HepG2 (cell line): ENCODE results near the gene CARHSP1. TPM values are rescaled to one million over a fixed set of nuclear protein-coding genes. Genes with fewer than 3 reads are reported as not detected.

Experiments
- ATF7 ChIP-seq, 2 experiments: fragments of 450-650 bp in 1 of 2; sonication (generic) in 1 of 2; formaldehyde crosslinking in 1 of 2; IDR thresholded peaks; 2 replicates each; pipeline versions ENCODE4 v1.4.0 to v1.6.1; 2016 to 2020; ENCODE audit warnings: antibody characterized with exemption in 1 of 2, mild to moderate bottlenecking in 1 of 2, missing genetic modification reagents in 1 of 2
- CEBPB ChIP-seq: IDR thresholded peaks from 2 replicates; pipeline ENCODE4 v1.6.1; 2011; ENCODE audit warnings: low read depth, low read length, improper control_type of control experiment, borderline replicate concordance
- CENPT ChIP-seq: sonication (generic); formaldehyde crosslinking; IDR thresholded peaks from 2 replicates; pipeline ENCODE4 v1.8.0; 2022; ENCODE audit warnings: low read depth, mild to moderate bottlenecking, moderate library complexity, missing genetic modification reagents
- E2F5 ChIP-seq: sonication (generic); formaldehyde crosslinking; conservative IDR thresholded peaks from 2 replicates; pipeline ENCODE4 v1.4.0; 2020; ENCODE audit warnings: missing genetic modification reagents
- FOSL1 ChIP-seq: sonication (generic); formaldehyde crosslinking; IDR thresholded peaks from 2 replicates; pipeline ENCODE4 v1.9.0; 2021; ENCODE audit warnings: missing genetic modification reagents, borderline replicate concordance
- FOXO4 ChIP-seq: sonication (generic); formaldehyde crosslinking; conservative IDR thresholded peaks from 2 replicates; pipeline ENCODE4 v1.8.1; 2023; ENCODE audit warnings: missing genetic modification reagents
- HNF4A ChIP-seq: sonication (generic); formaldehyde crosslinking; IDR thresholded peaks from 2 replicates; pipeline ENCODE4 v1.4.0; 2020; ENCODE audit warnings: missing genetic modification reagents
- MEF2D ChIP-seq: sonication (generic); formaldehyde crosslinking; IDR thresholded peaks from 2 replicates; pipeline ENCODE4 v1.5.1; 2020; ENCODE audit warnings: mild to moderate bottlenecking, missing genetic modification reagents
- NKX3-1 ChIP-seq: sonication (generic); formaldehyde crosslinking; IDR thresholded peaks from 2 replicates; pipeline ENCODE4 v1.5.0; 2020; ENCODE audit warnings: missing genetic modification reagents
- NONO ChIP-seq, 2 experiments: fragments of 450-650 bp in 1 of 2; sonication (generic) in 1 of 2; formaldehyde crosslinking in 1 of 2; IDR thresholded peaks in 1 of 2; conservative IDR thresholded peaks in 1 of 2; 2 replicates each; pipeline versions ENCODE4 v1.6.1 to v1.8.0; 2017 to 2022; ENCODE audit warnings: mild to moderate bottlenecking in 1 of 2, missing genetic modification reagents in 1 of 2, moderate library complexity in 1 of 2
- NR0B2 ChIP-seq: sonication (generic); formaldehyde crosslinking; IDR thresholded peaks from 2 replicates; pipeline ENCODE4 v1.4.0; 2020; ENCODE audit warnings: mild to moderate bottlenecking, missing genetic modification reagents
- NR3C1 ChIP-seq: sonication (generic); formaldehyde crosslinking; IDR thresholded peaks from 2 replicates; pipeline ENCODE4 v1.4.0; 2020; ENCODE audit warnings: missing genetic modification reagents
- RARG ChIP-seq: sonication (generic); formaldehyde crosslinking; IDR thresholded peaks from 2 replicates; pipeline ENCODE4 v1.4.0; 2020; ENCODE audit warnings: low read depth, mild to moderate bottlenecking, missing genetic modification reagents
- RERE ChIP-seq: IDR thresholded peaks from 2 replicates; pipeline ENCODE4 v1.6.1; 2016; ENCODE audit warnings: low read depth, missing genetic modification reagents, missing compliant biosample characterization
- THAP11 ChIP-seq: IDR thresholded peaks from 2 replicates; pipeline ENCODE4 v1.6.1; 2016; ENCODE audit warnings: missing biosample characterization, missing genetic modification reagents
- TSC22D2 ChIP-seq: sonication (generic); formaldehyde crosslinking; IDR thresholded peaks from 2 replicates; pipeline ENCODE4 v1.5.1; 2020; ENCODE audit warnings: missing genetic modification reagents, mild to moderate bottlenecking, borderline replicate concordance
- XBP1 ChIP-seq: sonication (generic); formaldehyde crosslinking; IDR thresholded peaks from 2 replicates; pipeline ENCODE4 v1.5.0; 2020; ENCODE audit warnings: missing genetic modification reagents
- ZNF121 ChIP-seq: sonication (generic); formaldehyde crosslinking; IDR thresholded peaks from 2 replicates; pipeline ENCODE4 v1.5.0; 2020; ENCODE audit warnings: mild to moderate bottlenecking, missing genetic modification reagents
- ZNF296 ChIP-seq: sonication (generic); formaldehyde crosslinking; conservative IDR thresholded peaks from 2 replicates; pipeline ENCODE4 v1.5.0; 2020; ENCODE audit warnings: mild to moderate bottlenecking, missing genetic modification reagents
- ZNF484 ChIP-seq: sonication (generic); formaldehyde crosslinking; IDR thresholded peaks from 2 replicates; pipeline ENCODE4 v1.5.1; 2020; ENCODE audit warnings: mild to moderate bottlenecking, low read depth, missing genetic modification reagents, borderline replicate concordance
- ZNF605 ChIP-seq: sonication (generic); formaldehyde crosslinking; IDR thresholded peaks from 2 replicates; pipeline ENCODE4 v1.8.0; 2022; ENCODE audit warnings: mild to moderate bottlenecking, missing genetic modification reagents
- polyA plus RNA-seq, 8 experiments: library from polyadenylated mRNA; depleted of rRNA in 3 of 8; stranded (reverse) in 7 of 8; unstranded in 1 of 8; fragments of >200 nt; fragmentation: Illumina TruSeq in 4 of 8; extraction: Trizol in 4 of 8; gene quantifications; 2 replicates each; pipeline versions ENCODE4 v1.2.1 to v1.2.3, GENCODE V29; 2011 to 2016; ENCODE audit warnings: low read depth in 4 of 8, missing spikeins in 1 of 8, mixed read lengths in 1 of 8; ENCODE audit not compliant: insufficient read depth in 1 of 8
- total RNA-seq, 5 experiments: library from RNA; depleted of rRNA; stranded (reverse); fragments of >200 nt; fragmentation: Illumina TruSeq; extraction: Trizol; gene quantifications; 2 replicates each; pipeline ENCODE4 v1.2.3, GENCODE V29; 2016; ENCODE audit warnings: low read depth in 1 of 5

Gene CARHSP1
- total and polyA plus RNA-seq, 2 of the 13 experiments (the other 11 are each of a cell fraction or from before 2014, with no cell fraction given) = 173 to 345 TPM

GRCh38 chr16:8885674-8886592, 17.1 kb upstream of the CARHSP1 start (continued):
- no peak for TF ChIP-seq RERE (CRISPR knock-in tag)
- peak; percentile 42; the same call in 1 of the 2 replicates for TF ChIP-seq ZNF296 (CRISPR knock-in tag)
- TF ChIP-seq NR3C1 = no peak
- TF ChIP-seq THAP11 (CRISPR knock-in tag) = peak; percentile 18; the same call in 1 of the 2 replicates
- TF ChIP-seq CENPT (CRISPR knock-in tag) = no peak
- no peak for TF ChIP-seq FOSL1 (CRISPR knock-in tag)
- no peak for TF ChIP-seq NR0B2 (CRISPR knock-in tag)
- peak; percentile 62 for TF ChIP-seq HNF4A (CRISPR knock-in tag)
- no peak for TF ChIP-seq ZNF484
- no peak for TF ChIP-seq RARG (CRISPR knock-in tag)
- no peak for TF ChIP-seq MEF2D (CRISPR knock-in tag)
- TF ChIP-seq NKX3-1 = no peak
- peak; percentile 81; the same call in 1 of the 2 replicates for TF ChIP-seq ZNF605 (CRISPR knock-in tag)
- no peak for TF ChIP-seq TSC22D2
- TF ChIP-seq XBP1 (CRISPR knock-in tag) = no peak
- no peak for TF ChIP-seq E2F5
- TF ChIP-seq ZNF121 (CRISPR knock-in tag) = 0 out of 2 replicates have a peak, but pooled peaks have one; percentile 21
- no peak for TF ChIP-seq NONO (IDR thresholded peaks at IDR 0.05)
- TF ChIP-seq NONO (CRISPR knock-in tag; conservative IDR thresholded peaks at IDR 0.05) = 0 out of 2 replicates have a peak, but pooled peaks have one; percentile 56
- TF ChIP-seq CEBPB = no peak
- no peak for TF ChIP-seq FOXO4
- no peak for TF ChIP-seq ATF7 (IDR thresholded peaks at IDR 0.05)
- TF ChIP-seq ATF7 (CRISPR knock-in tag; IDR thresholded peaks at IDR 0.05) = no peak
